Measurements from ENCODE around the gene SYNJ1. TPM values are rescaled to one million over a fixed set of nuclear protein-coding genes. Genes with fewer than 3 reads are reported as not detected.
A peak's percentile ranks its signal among the peaks of the same experiment; 100 is the strongest.

The SYNJ1 gene
- total and polyA plus RNA-seq, 9 of the 15 experiments (the other 6 are each of a cell fraction or from before 2014, with no cell fraction given) = 2.4 to 10.6 (median 5.6) TPM

DNA sequence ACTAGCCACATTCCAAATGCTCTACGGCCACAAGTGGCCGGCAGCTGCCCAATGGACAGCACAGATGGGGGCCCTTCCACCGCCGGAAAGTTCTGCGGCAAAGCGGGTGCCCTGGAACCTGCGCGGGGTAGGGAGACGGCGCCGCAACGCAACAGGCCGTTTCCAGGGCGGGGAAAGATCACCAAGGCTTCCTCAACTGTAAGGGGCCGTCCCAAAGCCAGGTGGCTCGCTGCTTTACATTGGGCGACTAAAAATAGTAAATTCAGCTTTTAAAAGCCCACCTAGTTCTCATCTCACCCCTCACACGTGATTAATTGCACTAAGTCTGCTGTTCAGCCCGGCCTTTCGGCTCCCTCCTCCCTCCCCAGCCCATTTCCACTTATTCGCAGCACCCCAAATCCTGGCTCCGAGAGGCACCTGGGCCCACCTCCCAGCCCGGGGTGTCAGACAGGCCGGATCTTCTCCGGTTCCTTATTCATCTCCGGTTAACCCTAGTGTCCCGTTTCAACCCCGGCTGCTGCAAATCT is 116.3 kb downstream of the SYNJ1 start (continued):
- TF ChIP-seq NRF1 (conservative IDR thresholded peaks at IDR 0.05 in 1 of 2, IDR thresholded peaks at IDR 0.05 in 1 of 2) = peak; percentile 82 to 86
- TF ChIP-seq, protein P1, sequence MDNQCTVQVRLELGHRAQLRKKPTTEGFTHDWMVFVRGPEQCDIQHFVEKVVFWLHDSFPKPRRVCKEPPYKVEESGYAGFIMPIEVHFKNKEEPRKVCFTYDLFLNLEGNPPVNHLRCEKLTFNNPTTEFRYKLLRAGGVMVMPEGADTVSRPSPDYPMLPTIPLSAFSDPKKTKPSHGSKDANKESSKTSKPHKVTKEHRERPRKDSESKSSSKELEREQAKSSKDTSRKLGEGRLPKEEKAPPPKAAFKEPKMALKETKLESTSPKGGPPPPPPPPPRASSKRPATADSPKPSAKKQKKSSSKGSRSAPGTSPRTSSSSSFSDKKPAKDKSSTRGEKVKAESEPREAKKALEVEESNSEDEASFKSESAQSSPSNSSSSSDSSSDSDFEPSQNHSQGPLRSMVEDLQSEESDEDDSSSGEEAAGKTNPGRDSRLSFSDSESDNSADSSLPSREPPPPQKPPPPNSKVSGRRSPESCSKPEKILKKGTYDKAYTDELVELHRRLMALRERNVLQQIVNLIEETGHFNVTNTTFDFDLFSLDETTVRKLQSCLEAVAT (IDR thresholded peaks at IDR 0.05) = 0 out of 4 replicates have a peak, but pooled peaks of 1 of the 2 experiments have one; percentile 14
- 0 out of 2 replicates have a peak, but pooled peaks have one; percentile 0 for TF ChIP-seq SPI1 (IDR thresholded peaks at IDR 0.05; ENCODE audit: borderline replicate concordance, low read depth, low read length)
- TF ChIP-seq HNRNPLL (IDR thresholded peaks at IDR 0.05; ENCODE audit: low read depth, low read length, poor library complexity, severe bottlenecking) = peak; percentile 19
- TF ChIP-seq STAG1 (CRISPR knock-in tag; IDR thresholded peaks at IDR 0.05; ENCODE audit: borderline replicate concordance) = no peak
- no peak for TF ChIP-seq BRCA1 (IDR thresholded peaks at IDR 0.05)
- 0 out of 2 replicates have a peak, but pooled peaks have one; percentile 46 for TF ChIP-seq BRCA1 (CRISPR knock-in tag; IDR thresholded peaks at IDR 0.05)
- no peak for TF ChIP-seq MYNN (IDR thresholded peaks at IDR 0.05)
- no peak for TF ChIP-seq MYNN (CRISPR knock-in tag; IDR thresholded peaks at IDR 0.05)
- TF ChIP-seq, protein P2, sequence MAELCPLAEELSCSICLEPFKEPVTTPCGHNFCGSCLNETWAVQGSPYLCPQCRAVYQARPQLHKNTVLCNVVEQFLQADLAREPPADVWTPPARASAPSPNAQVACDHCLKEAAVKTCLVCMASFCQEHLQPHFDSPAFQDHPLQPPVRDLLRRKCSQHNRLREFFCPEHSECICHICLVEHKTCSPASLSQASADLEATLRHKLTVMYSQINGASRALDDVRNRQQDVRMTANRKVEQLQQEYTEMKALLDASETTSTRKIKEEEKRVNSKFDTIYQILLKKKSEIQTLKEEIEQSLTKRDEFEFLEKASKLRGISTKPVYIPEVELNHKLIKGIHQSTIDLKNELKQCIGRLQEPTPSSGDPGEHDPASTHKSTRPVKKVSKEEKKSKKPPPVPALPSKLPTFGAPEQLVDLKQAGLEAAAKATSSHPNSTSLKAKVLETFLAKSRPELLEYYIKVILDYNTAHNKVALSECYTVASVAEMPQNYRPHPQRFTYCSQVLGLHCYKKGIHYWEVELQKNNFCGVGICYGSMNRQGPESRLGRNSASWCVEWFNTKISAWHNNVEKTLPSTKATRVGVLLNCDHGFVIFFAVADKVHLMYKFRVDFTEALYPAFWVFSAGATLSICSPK (IDR thresholded peaks at IDR 0.05; ENCODE audit: borderline replicate concordance) = 0 out of 2 replicates have a peak, but pooled peaks have one; percentile 12
- peak; percentile 43; the same call in 1 of the 2 replicates for TF ChIP-seq CXXC5 (CRISPR knock-in tag; IDR thresholded peaks at IDR 0.05)
- TF ChIP-seq, protein P3, sequence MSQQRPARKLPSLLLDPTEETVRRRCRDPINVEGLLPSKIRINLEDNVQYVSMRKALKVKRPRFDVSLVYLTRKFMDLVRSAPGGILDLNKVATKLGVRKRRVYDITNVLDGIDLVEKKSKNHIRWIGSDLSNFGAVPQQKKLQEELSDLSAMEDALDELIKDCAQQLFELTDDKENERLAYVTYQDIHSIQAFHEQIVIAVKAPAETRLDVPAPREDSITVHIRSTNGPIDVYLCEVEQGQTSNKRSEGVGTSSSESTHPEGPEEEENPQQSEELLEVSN (IDR thresholded peaks at IDR 0.05; ENCODE audit: borderline replicate concordance in 1 of 2, extremely low read depth in 1 of 2, insufficient read depth in 1 of 2, insufficient read length in 1 of 2, low read depth in 1 of 2, low read length in 1 of 2, poor library complexity in 1 of 2, severe bottlenecking in 1 of 2) = peak in 1 of 2 experiments; percentile 29
- no peak for TF ChIP-seq MYC (IDR thresholded peaks at IDR 0.05; ENCODE audit: low read depth, low read length)
- no peak for TF ChIP-seq MYC (CRISPR knock-in tag; IDR thresholded peaks at IDR 0.05; ENCODE audit: borderline replicate concordance, low read depth)
- TF ChIP-seq SIN3A (IDR thresholded peaks at IDR 0.05; ENCODE audit: borderline replicate concordance in 2 of 2, control insufficient read depth in 1 of 2, low read depth in 2 of 2, low read length in 2 of 2) = 0 out of 4 replicates have a peak, but pooled peaks of 1 of the 2 experiments have one; percentile 61
- TF ChIP-seq ERF (CRISPR knock-in tag; IDR thresholded peaks at IDR 0.05) = no peak
- TF ChIP-seq, protein P4, sequence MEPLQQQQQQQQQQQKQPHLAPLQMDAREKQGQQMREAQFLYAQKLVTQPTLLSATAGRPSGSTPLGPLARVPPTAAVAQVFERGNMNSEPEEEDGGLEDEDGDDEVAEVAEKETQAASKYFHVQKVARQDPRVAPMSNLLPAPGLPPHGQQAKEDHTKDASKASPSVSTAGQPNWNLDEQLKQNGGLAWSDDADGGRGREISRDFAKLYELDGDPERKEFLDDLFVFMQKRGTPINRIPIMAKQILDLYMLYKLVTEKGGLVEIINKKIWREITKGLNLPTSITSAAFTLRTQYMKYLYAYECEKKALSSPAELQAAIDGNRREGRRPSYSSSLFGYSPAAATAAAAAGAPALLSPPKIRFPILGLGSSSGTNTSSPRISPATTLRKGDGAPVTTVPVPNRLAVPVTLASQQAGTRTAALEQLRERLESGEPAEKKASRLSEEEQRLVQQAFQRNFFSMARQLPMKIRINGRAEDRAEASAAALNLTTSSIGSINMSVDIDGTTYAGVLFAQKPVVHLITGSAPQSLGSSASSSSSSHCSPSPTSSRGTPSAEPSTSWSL (CRISPR knock-in tag; IDR thresholded peaks at IDR 0.05; ENCODE audit: borderline replicate concordance) = no peak

Measured in K562 (cell line).